Activated CD4-positive, alpha-beta T cell treated with anti-CD3 and anti-CD28 coated beads, Interleukin-2, amount 10 ng/mL, durations not matched to agents 24 days and 14 days (primary cell): ENCODE results near the gene SLC26A4. TPM values are rescaled to one million over a fixed set of nuclear protein-coding genes. Genes with fewer than 3 reads are reported as not detected.

ENCODE experiments used
- DNase-seq: peaks from one replicate; pipeline ENCODE4 v3.0.0; 2022
- H3K27ac Mint-ChIP-seq: one replicate; pipeline ENCODE4 v1.8.0; 2022; ENCODE audit warnings: mild to moderate bottlenecking, mixed read lengths
- H3K27me3 Mint-ChIP-seq: one replicate; pipeline ENCODE4 v1.8.0; 2022; ENCODE audit warnings: mixed read lengths
- H3K36me3 Mint-ChIP-seq: one replicate; pipeline ENCODE4 v1.8.0; 2022; ENCODE audit warnings: low read depth, mild to moderate bottlenecking, mixed read lengths
- H3K4me1 Mint-ChIP-seq: one replicate; pipeline ENCODE4 v1.8.0; 2021; ENCODE audit warnings: mixed read lengths
- H3K4me3 Mint-ChIP-seq: one replicate; pipeline ENCODE4 v1.8.0; 2022; ENCODE audit warnings: mild to moderate bottlenecking, moderate library complexity, mixed read lengths
- H3K9me3 Mint-ChIP-seq: one replicate; pipeline ENCODE4 v1.8.0; 2021; ENCODE audit warnings: mixed read lengths
- intact Hi-C: fragments of 100-400 bp; cut with micrococcal nuclease; formaldehyde crosslinking; loops from one replicate; pipeline ENCODE4 v1.15.1; 2023
- total RNA-seq: library from RNA; stranded (reverse); gene quantifications from 2 replicates; pipeline ENCODE4 v1.2.3, GENCODE V29; 2022

Gene SLC26A4
- total RNA-seq, 1 donor from 2014 or later = 7.8 TPM

DNA sequence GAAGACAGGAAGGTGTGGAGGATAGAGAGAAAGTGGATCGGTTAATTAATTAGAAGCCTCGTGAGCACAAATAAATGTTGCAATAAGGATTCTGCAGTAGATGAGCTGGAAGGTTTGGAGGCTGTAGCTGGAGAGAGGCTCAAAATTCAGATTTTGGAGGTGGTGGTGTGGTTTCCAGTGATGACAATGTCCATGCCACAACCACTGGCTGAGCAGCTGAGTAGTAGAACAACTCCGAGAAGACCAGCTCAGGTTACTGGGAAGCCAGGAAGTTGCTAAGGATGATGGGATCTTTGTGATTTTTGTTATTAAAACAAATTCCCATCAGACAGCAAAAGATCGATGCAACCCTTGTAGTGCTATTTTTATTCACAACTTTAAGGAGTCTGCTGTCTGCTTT lies 7.7 kb downstream of the SLC26A4 start:
- peaks cover 10% of the 10 kb centered on the region for H3K4me1 Mint-ChIP-seq
- peaks cover 8% of the 10 kb centered on the region for H3K36me3 Mint-ChIP-seq
- intact Hi-C loops = loop anchor here (10.0 kb wide), 2 partner anchors 147 to 203 kb away; no protein-coding TSS in a partner anchor
- no peak for DNase-seq
- H3K27me3 Mint-ChIP-seq = no peaks in the 10 kb centered on the region
- no peak overlapping the region for H3K27ac Mint-ChIP-seq
- no peaks in the 10 kb centered on the region for H3K9me3 Mint-ChIP-seq
- no peak overlapping the region for H3K4me3 Mint-ChIP-seq

DNA sequence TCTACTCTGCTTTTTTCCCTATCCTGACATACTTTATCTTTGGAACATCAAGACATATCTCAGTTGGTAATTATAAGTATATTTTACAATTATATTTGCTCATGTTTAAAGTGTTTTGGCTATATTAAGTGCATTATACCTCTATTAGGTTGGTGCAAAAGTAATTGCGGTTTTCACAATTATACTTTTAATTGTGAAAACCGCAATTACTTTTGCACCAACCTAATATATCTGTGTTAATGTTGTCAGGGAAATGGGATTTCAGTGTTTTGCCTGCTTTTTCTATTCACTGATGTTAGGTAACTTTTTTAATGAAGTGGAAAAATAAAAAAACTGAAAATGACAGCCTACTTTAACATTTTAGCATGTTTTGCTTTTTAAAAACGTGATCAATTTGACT lies 11.6 kb downstream of the SLC26A4 start:
- H3K4me3 Mint-ChIP-seq = no peak overlapping the region
- peaks cover 8% of the 10 kb centered on the region for H3K4me1 Mint-ChIP-seq
- no peaks in the 10 kb centered on the region for H3K9me3 Mint-ChIP-seq
- peaks cover 30% of the 10 kb centered on the region for H3K36me3 Mint-ChIP-seq
- intact Hi-C loops = no loop called here
- no peak overlapping the region for H3K27ac Mint-ChIP-seq
- DNase-seq = no peak
- H3K27me3 Mint-ChIP-seq = no peaks in the 10 kb centered on the region

DNA sequence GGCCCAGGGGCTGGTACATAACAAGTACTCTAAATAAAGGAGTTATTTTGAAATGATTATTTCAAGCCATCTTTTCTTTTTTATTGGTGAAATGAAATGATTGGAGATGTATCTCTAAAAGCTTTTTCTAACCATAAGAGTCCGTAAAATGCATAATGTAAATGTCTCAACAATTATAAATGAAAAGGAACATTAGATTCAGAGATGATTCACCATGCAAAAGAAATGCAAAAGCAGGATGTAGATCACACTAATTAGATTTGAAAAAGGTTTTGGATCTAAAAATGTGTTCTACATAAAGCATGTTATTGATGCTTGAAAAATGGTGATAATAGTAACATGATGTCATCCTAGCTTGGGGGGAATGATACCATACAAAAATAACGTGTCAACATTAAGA lies 15.6 kb downstream of the SLC26A4 start:
- no peaks in the 10 kb centered on the region for H3K9me3 Mint-ChIP-seq
- H3K27me3 Mint-ChIP-seq = no peaks in the 10 kb centered on the region
- H3K27ac Mint-ChIP-seq = no peak overlapping the region
- no peak for DNase-seq
- H3K36me3 Mint-ChIP-seq = peaks cover 30% of the 10 kb centered on the region
- H3K4me3 Mint-ChIP-seq = no peak overlapping the region
- peaks cover 14% of the 10 kb centered on the region for H3K4me1 Mint-ChIP-seq
- intact Hi-C loops = no loop called here

DNA sequence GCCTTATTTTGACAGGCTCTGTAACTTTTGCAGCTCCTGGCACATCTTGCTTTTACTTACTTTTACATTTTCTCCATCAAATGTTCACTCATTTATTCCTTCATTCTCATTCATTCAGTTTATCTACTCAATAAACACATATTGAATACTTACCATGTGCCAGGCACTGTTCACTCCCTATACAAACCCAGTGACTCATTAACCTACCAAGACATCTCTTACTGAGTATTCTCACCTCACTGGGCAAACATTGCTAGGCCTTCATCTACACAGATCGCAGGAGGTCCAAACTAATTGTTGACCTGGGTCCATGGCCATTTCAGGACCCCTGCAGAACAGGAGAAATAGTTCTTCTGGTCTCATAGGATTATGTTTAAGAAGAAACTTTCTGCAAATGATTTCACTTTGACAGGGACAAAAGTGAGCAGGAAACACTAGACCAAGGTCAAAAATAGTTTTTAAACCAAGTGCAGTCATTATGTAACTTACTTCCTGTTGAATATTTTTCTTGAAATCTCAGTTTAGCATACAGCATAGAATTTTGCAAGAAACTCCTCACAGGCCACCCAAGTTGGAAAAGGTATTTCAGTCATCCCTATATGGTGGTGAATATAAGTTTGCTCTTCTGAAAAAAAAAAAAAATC lies 17.6 kb downstream of the SLC26A4 start:
- H3K27me3 Mint-ChIP-seq = no peaks in the 10 kb centered on the region
- H3K4me1 Mint-ChIP-seq = peaks cover 12% of the 10 kb centered on the region
- no peak overlapping the region for H3K4me3 Mint-ChIP-seq
- H3K9me3 Mint-ChIP-seq = no peaks in the 10 kb centered on the region
- intact Hi-C loops = no loop called here
- peak overlapping the region; percentile 6 for H3K27ac Mint-ChIP-seq
- peaks cover 25% of the 10 kb centered on the region for H3K36me3 Mint-ChIP-seq
- no peak for DNase-seq

DNA sequence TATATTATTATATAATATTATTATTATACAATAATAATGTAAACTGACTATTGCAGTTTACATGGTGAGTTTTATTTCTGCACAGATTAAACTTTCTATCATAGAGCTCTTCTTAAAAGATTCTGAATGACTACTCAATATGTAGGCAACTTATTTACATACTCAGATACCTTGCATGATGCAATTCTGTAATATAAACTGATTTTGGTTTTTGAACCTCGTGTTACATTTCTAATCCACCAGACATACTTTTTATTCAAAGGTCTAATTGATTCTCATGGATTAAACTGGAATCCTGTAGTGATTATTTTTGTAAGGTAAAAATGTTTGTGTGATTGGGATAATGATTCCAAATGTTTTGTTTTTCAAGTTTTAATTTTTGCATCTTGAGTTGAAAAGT lies 19.9 kb downstream of the SLC26A4 start:
- Mint-ChIP-seq H3K4me1 (peaks cover 20% of the 10 kb centered on the region), H3K9me3 (no peaks in the 10 kb centered on the region), H3K4me3 (no peak overlapping the region), H3K27ac (no peak overlapping the region), H3K36me3 (peaks cover 15% of the 10 kb centered on the region), H3K27me3 (no peaks in the 10 kb centered on the region)
- intact Hi-C loops = no loop called here
- no peak for DNase-seq

DNA sequence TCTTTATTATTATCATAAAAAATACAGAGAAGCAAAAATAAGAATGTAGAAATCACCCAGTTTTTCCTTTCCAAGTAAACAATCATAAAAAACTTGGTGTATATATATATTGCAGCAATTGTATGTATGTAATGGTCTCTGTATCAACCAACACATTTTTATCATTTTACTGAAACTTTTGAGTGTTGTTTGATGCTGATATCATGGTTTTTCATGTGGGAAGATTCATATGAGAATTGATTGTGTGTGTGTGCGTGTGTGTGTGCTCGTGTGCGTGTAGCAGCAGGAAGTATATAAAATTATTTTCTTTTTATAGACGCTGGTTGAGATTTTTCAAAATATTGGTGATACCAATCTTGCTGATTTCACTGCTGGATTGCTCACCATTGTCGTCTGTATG lies 22.3 kb downstream of the SLC26A4 start:
- H3K36me3 Mint-ChIP-seq = peaks cover 4% of the 10 kb centered on the region
- H3K27me3 Mint-ChIP-seq = no peaks in the 10 kb centered on the region
- H3K27ac Mint-ChIP-seq = no peak overlapping the region
- H3K4me1 Mint-ChIP-seq = peaks cover 35% of the 10 kb centered on the region
- intact Hi-C loops = no loop called here
- H3K4me3 Mint-ChIP-seq = no peak overlapping the region
- H3K9me3 Mint-ChIP-seq = no peaks in the 10 kb centered on the region
- DNase-seq = no peak

DNA sequence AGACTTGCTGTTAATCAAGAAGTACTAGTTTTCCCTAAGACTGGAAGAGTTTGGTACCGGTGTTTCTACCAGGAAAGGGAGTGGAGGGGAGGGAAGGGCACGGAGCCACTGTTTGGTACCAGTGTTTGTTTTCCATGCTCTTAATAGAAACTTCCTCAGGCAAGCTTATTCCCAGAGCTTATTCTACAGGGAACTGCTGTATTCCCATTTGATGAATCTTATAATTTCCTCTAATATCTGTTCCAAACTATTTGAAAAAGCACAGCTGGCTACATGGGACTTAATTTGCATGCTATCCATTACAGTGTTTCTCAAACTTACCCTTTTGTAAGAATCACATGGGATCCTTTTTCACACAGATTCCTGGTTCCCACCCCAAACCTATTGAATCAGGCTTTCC lies 23.7 kb downstream of the SLC26A4 start:
- Mint-ChIP-seq H3K4me3 (no peak overlapping the region), H3K9me3 (no peaks in the 10 kb centered on the region), H3K27ac (no peak overlapping the region), H3K36me3 (peaks cover 2% of the 10 kb centered on the region), H3K4me1 (peaks cover 25% of the 10 kb centered on the region), H3K27me3 (no peaks in the 10 kb centered on the region)
- intact Hi-C loops = no loop called here
- no peak for DNase-seq

DNA sequence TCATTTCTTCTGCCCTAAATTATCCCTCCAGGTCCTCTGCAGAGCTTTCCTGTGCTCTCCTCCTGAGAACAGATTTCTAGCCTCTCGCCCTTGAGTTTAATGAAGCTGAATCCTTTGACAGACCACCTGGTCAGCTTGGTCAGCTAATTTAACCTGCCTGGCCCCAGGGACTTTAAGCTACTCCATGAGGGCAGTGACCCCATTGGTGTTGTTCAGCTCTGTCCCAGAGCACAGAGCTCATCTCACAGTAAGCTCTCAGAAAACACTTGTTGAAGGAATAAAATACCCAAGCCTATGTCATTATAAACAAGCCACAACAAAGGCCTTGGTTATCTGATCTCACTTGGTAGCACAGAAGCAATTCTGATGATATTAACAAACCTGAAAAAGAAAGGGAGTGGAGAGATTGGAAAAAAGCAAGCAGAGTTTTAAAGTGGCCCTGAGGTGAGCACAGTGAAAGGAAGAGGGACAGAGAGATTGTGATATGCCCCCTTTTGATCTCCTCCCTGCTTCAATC lies 24.4 kb downstream of the SLC26A4 start:
- no peak overlapping the region for H3K4me3 Mint-ChIP-seq
- no peaks in the 10 kb centered on the region for H3K27me3 Mint-ChIP-seq
- no peaks in the 10 kb centered on the region for H3K9me3 Mint-ChIP-seq
- peaks cover 25% of the 10 kb centered on the region for H3K4me1 Mint-ChIP-seq
- no peak for DNase-seq
- no peak overlapping the region for H3K27ac Mint-ChIP-seq
- peaks cover 2% of the 10 kb centered on the region for H3K36me3 Mint-ChIP-seq
- intact Hi-C loops = no loop called here

DNA sequence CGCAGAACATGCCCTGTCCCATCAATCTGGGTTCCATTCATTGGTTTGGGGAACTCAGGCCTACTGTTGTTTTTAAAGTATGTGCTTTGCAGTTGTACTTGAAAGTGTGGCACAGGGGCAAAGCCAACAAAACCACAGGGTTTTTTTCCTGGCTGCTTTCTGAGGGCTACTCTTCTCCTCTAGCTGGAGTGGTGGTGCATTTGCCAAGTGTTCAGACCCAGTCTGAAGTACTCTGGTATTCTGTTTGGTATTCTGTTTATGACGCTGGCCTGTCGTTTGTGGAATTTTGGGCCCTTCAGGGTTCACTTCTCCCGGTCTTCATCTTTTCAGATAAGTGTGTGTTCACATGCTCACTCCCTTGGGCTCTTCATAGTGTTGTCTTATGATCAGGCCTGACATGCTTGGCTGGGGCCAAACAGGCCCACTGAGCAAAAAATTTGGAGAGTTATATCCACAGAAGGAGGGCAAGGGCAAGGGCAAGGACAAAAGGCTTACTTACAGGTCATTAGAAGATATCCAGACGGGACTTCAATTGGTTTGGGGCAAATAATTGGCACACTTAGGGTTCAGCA lies 26.3 kb downstream of the SLC26A4 start:
- Mint-ChIP-seq H3K4me1 (peaks cover 23% of the 10 kb centered on the region), H3K27ac (no peak overlapping the region), H3K9me3 (no peaks in the 10 kb centered on the region), H3K4me3 (no peak overlapping the region), H3K36me3 (peaks cover 2% of the 10 kb centered on the region), H3K27me3 (no peaks in the 10 kb centered on the region)
- intact Hi-C loops = no loop called here
- no peak for DNase-seq

DNA sequence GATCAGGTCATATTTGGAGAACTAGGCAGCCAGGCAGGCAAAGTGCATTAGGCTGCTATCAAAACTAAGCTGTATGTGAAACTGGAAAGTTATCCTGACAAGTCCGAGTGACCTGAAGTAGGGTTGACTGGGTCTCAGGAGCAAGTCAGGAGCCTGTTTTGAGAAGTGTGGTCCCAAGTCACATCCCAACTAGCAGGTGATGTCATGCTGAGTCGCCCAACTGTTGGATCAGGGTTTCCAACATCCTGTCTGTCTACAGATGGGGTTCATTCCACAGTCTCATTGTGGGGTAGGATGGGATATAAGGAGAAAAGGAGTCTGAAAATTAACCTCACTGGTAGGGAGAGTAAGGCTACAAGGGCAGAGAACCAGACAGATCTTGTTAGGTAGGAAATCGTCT lies 27.0 kb downstream of the SLC26A4 start:
- DNase-seq = no peak
- Mint-ChIP-seq H3K36me3 (peaks cover 2% of the 10 kb centered on the region), H3K4me3 (no peak overlapping the region), H3K27me3 (no peaks in the 10 kb centered on the region), H3K4me1 (peaks cover 23% of the 10 kb centered on the region), H3K9me3 (no peaks in the 10 kb centered on the region), H3K27ac (no peak overlapping the region)
- intact Hi-C loops = no loop called here

DNA sequence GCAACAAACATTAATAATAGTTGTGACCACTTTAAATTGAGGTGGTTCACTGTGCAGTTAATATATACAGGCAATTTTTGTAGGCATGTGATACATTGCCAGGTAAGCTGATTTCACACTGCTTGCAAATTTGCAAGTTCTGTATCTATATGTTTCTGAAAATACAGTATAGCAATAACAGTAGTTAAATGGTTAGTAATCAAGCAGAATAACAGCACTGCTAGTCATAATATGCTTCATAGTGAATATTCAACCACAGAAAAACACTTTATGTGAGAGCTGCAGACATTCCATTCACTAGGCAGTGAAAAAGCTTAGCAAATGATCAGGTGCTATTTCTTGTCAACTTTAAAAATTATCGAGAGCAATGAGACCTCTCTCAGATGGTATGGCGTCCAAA lies 28.9 kb downstream of the SLC26A4 start:
- Mint-ChIP-seq H3K27me3 (no peaks in the 10 kb centered on the region), H3K4me1 (peaks cover 23% of the 10 kb centered on the region), H3K9me3 (no peaks in the 10 kb centered on the region), H3K27ac (no peak overlapping the region), H3K36me3 (no peaks in the 10 kb centered on the region), H3K4me3 (no peak overlapping the region)
- no peak for DNase-seq
- intact Hi-C loops = no loop called here

DNA sequence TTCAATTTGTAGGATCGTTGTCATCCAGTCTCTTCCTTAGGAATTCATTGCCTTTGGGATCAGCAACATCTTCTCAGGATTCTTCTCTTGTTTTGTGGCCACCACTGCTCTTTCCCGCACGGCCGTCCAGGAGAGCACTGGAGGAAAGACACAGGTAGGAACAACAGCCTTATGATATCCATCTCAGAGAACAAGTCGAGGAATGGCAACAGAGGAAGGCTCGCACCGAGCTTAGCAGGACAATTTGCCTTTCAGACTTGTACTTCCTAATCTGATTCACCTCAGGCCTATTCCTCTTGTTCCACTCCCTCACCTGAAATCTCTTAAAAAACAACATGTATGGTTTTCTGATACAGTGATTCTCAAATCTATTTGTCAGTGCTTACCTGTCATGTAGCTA lies 29.5 kb downstream of the SLC26A4 start:
- no peak overlapping the region for H3K4me3 Mint-ChIP-seq

DNA sequence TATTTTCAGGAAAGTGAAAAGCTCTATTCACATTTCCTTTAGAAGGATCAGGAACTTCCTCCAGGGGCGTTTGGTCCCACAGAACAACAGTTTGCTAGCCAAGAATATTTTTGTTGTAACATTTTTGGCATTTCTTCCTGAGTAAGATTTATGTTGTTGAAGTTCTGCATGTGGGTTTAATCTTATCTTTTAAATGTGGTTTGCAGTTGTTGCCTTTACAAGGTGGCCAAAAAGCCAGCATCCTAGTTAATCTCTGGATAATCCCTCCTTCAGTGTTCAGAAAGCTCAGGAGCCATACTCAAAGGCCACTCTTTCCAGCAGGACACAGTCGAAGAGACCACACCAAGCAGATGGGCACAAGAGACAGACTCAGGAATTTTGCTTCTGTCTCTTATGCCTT lies 30.0 kb downstream of the SLC26A4 start:
- Mint-ChIP-seq H3K4me3 (no peak overlapping the region), H3K4me1 (peaks cover 14% of the 10 kb centered on the region), H3K27ac (no peak overlapping the region), H3K27me3 (no peaks in the 10 kb centered on the region), H3K36me3 (peaks cover 2% of the 10 kb centered on the region), H3K9me3 (no peaks in the 10 kb centered on the region)
- intact Hi-C loops = no loop called here
- no peak for DNase-seq

More for the DNA sequence above, 29.5 kb downstream of the SLC26A4 start:
- Mint-ChIP-seq H3K27me3 (no peaks in the 10 kb centered on the region), H3K36me3 (peaks cover 1% of the 10 kb centered on the region), H3K27ac (no peak overlapping the region), H3K9me3 (no peaks in the 10 kb centered on the region), H3K4me1 (peaks cover 19% of the 10 kb centered on the region)
- no peak for DNase-seq
- intact Hi-C loops = no loop called here

DNA sequence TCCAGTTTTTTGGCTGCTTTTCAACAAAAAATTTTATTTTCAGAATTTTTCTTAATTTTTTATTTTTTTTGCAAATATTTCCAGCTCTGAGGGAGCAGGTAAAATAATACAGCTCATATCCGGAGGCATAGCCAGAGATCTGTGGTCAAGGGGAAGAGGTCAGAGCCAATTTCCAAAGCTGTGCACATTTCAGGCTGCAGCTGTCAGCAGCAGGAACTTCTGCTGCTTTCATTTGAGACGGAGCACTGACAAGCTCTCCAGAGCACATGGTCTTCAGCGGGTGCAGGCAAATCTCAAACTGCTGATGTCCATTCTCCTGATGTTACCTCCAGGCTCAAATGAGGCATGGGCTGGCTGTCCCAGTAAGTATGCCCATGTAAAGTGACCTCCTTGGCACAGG lies 31.1 kb downstream of the SLC26A4 start:
- Mint-ChIP-seq H3K9me3 (no peaks in the 10 kb centered on the region), H3K4me1 (peaks cover 9% of the 10 kb centered on the region)

DNA sequence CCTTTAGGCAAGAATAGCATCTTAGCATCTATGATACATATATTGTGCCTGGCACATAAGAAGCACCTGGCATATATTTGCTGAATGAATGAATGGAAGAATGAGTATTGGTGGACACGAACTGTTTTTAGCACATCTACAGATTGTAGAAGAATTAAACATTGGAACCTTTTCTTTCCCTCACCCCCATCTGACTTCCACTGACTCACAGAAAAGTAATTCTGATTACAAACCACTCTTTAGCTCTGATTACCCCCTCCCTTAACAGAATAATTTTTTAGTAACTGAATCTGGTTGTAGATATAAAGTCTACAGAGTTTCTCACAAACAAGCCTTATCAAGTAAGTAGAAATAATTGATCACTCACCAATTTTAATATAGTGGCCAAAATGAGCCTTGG lies 31.9 kb downstream of the SLC26A4 start:
- Mint-ChIP-seq H3K4me1 (peaks cover 6% of the 10 kb centered on the region), H3K4me3 (no peak overlapping the region), H3K9me3 (no peaks in the 10 kb centered on the region), H3K36me3 (peaks cover 5% of the 10 kb centered on the region), H3K27me3 (no peaks in the 10 kb centered on the region), H3K27ac (no peak overlapping the region)
- DNase-seq = no peak
- intact Hi-C loops = no loop called here

More for the DNA sequence above, 31.1 kb downstream of the SLC26A4 start:
- Mint-ChIP-seq H3K27ac (no peak overlapping the region), H3K36me3 (peaks cover 2% of the 10 kb centered on the region), H3K27me3 (no peaks in the 10 kb centered on the region), H3K4me3 (no peak overlapping the region)
- no peak for DNase-seq
- intact Hi-C loops = no loop called here
